HepG2 (cell line): ENCODE measurements around the gene SCARB2.

ENCODE experiments used
- AHDC1 ChIP-seq: sonication (generic); formaldehyde crosslinking; IDR thresholded peaks from 2 replicates; pipeline ENCODE4 v1.5.1; 2020; ENCODE audit warnings: mild to moderate bottlenecking, missing genetic modification reagents, borderline replicate concordance
- CREB1 ChIP-seq, 2 experiments: fragments of 450-650 bp in 1 of 2; IDR thresholded peaks; 2 replicates each; pipeline ENCODE4 v1.6.1; 2016 to 2017; ENCODE audit warnings: control low read depth in 1 of 2, mild to moderate bottlenecking in 1 of 2, missing compliant biosample characterization in 1 of 2, missing genetic modification characterization in 1 of 2
- CTCF ChIP-seq: sonication (generic); formaldehyde crosslinking; IDR thresholded peaks from 2 replicates; pipeline ENCODE4 v1.5.0; 2020; ENCODE audit warnings: mild to moderate bottlenecking, missing genetic modification reagents, moderate library complexity
- EP300 ChIP-seq, 3 experiments: sonication (generic) in 1 of 3; formaldehyde crosslinking in 1 of 3; IDR thresholded peaks; 2 replicates each; pipeline versions ENCODE4 v1.5.1 to v1.6.1; 2011 to 2020; ENCODE audit warnings: low read depth in 2 of 3, low read length in 2 of 3, borderline replicate concordance in 1 of 3, improper control_type of control experiment in 1 of 3, mild to moderate bottlenecking in 1 of 3, missing genetic modification reagents in 1 of 3, moderate library complexity in 1 of 3
- MTA1 ChIP-seq: sonication (generic); formaldehyde crosslinking; IDR thresholded peaks from 2 replicates; pipeline ENCODE4 v1.4.0; 2020; ENCODE audit warnings: missing genetic modification reagents, mild to moderate bottlenecking, borderline replicate concordance
- NFYB ChIP-seq: sonication (generic); formaldehyde crosslinking; IDR thresholded peaks from 2 replicates; pipeline ENCODE4 v1.4.0; 2020; ENCODE audit warnings: missing genetic modification reagents
- NR3C1 ChIP-seq: sonication (generic); formaldehyde crosslinking; IDR thresholded peaks from 2 replicates; pipeline ENCODE4 v1.4.0; 2020; ENCODE audit warnings: missing genetic modification reagents
- POLR2AphosphoS5 ChIP-seq: IDR thresholded peaks from 2 replicates; pipeline ENCODE4 v1.6.1; 2012; ENCODE audit warnings: low read depth, low read length
- SIN3B ChIP-seq: fragments of 150-350 bp; IDR thresholded peaks from 2 replicates; pipeline ENCODE4 v1.6.1; 2014; ENCODE audit warnings: low read length
- SRF ChIP-seq: IDR thresholded peaks from 2 replicates; pipeline ENCODE4 v1.6.1; 2011; ENCODE audit warnings: mild to moderate bottlenecking, low read depth, low read length, moderate library complexity
- TBX2 ChIP-seq: sonication (generic); formaldehyde crosslinking; IDR thresholded peaks from 2 replicates; pipeline ENCODE4 v1.5.0; 2020; ENCODE audit warnings: missing genetic modification reagents, mild to moderate bottlenecking, borderline replicate concordance
- USF2 ChIP-seq, 2 experiments: sonication (generic) in 1 of 2; formaldehyde crosslinking in 1 of 2; IDR thresholded peaks; 2 replicates each; pipeline versions ENCODE4 v1.5.1 to v1.6.1; 2011 to 2020; ENCODE audit warnings: borderline replicate concordance in 1 of 2, low read depth in 1 of 2, low read length in 1 of 2, mild to moderate bottlenecking in 1 of 2, missing genetic modification reagents in 1 of 2, moderate library complexity in 1 of 2
- ZNF142 ChIP-seq: sonication (generic); formaldehyde crosslinking; IDR thresholded peaks from 2 replicates; pipeline ENCODE4 v1.4.0; 2020; ENCODE audit warnings: missing genetic modification reagents
- ZNF350 ChIP-seq: sonication (generic); formaldehyde crosslinking; IDR thresholded peaks from 2 replicates; pipeline ENCODE4 v1.4.0; 2020; ENCODE audit warnings: mild to moderate bottlenecking, low read depth, missing genetic modification reagents, borderline replicate concordance

GRCh38 chr4:76178296-76178695 lies 35.3 kb downstream of the SCARB2 start:
- TF ChIP-seq EP300 (IDR thresholded peaks at IDR 0.05; ENCODE audit: low read depth in 2 of 2, low read length in 2 of 2) (no peak), EP300 (CRISPR knock-in tag; IDR thresholded peaks at IDR 0.05; ENCODE audit: borderline replicate concordance) (no peak), CTCF (CRISPR knock-in tag) (no peak), NFYB (CRISPR knock-in tag) (no peak), POLR2AphosphoS5 (no peak), NR3C1 (CRISPR knock-in tag) (no peak), MTA1 (no peak), TBX2 (CRISPR knock-in tag) (no peak), SIN3B (no peak), SRF (no peak), CREB1 (IDR thresholded peaks at IDR 0.05) (no peak), CREB1 (CRISPR knock-in tag; IDR thresholded peaks at IDR 0.05) (no peak), AHDC1 (no peak), ZNF350 (CRISPR knock-in tag) (no peak), ZNF142 (no peak), USF2 (IDR thresholded peaks at IDR 0.05; ENCODE audit: low read depth, low read length) (no peak), USF2 (CRISPR knock-in tag; IDR thresholded peaks at IDR 0.05; ENCODE audit: borderline replicate concordance) (no peak)
